EL (cell line): ENCODE results near the gene TMEM222.

Source experiments
- DNase-seq: peaks from one replicate; pipeline ENCODE4 v3.0.0-alpha.2; 2016

The TMEM222 gene

DNA sequence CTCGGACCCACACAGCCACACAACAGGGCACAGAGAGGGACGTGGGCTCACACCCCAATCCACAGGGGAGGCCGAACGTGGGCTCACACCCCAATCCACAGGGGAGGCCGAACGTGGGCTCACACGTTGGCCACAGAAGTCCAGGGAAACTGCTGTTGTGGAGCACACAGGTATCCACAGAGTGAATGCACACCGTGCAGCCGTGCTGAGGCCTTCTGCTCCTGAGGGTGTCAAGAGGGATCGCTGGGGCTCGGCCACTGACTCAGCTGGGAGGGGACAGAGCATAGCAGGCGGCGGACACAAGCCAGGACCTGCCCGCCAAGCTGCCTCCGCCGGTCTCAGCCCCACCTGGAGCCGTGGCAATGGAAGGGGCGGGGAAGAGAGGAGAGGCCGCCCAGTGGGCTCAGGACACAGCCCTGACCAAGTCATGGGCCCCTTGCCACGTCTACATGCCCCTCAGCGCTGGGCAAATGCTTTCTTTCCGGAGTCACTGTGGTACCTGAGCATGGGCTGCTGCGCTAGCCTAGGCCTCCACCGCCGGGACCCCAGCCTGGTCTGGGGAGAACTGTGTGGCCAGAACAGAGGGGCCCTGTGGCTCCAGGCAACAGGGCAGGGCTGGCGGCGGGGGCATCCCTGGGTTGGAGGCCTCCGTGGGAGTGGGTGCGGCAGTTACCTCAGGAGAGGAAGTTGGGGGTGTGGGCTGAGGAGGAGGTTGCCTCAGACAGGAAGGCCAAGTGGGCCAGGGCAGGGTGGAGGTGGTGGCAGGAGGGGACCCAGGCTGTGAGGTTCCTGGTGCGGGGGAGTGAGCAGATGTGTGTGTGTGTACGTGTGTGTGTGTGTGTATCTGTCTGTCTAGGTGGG, 21.0 kb downstream of the TMEM222 start:
- no peak for DNase-seq

DNA sequence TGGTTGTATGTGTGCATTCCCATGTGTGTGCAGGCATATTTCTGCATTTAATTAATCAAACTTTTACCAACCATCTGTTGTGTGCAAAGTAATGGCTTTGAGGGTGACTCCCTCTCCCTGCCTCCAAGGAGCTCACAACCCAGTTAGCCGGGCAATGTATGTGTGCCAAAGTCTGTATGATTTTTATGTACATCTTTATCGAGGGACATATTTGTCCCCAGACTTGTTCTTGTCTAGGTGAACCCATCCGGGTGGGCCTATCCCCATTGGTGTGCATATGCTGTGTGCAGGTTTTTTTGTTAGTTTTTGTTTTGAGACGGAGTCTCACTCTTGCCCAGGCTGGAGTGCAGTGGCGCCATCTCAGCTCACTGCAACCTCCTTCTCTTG, 21.7 kb downstream of the TMEM222 start:
- DNase-seq: no peak

DNA sequence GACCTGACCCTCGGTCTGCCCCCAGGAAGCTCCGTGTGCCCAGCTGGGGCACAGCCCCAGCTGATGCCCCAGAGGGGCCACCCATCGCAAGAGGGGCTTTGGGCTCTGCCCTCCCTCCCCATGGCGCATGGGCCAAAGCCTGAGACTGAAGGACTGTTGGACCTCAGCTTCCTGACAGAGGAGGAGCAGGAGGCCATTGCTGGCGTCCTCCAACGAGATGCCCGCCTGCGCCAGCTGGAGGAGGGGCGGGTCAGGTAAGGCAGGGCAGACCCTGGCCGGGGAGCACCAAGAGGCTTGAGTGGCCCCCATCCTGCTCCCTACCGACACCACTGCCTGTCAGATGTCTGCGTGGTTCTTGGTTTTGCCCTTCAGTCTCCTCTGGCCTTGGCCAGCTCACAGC, 23.3 kb downstream of the TMEM222 start:
- DNase-seq: no peak

DNA sequence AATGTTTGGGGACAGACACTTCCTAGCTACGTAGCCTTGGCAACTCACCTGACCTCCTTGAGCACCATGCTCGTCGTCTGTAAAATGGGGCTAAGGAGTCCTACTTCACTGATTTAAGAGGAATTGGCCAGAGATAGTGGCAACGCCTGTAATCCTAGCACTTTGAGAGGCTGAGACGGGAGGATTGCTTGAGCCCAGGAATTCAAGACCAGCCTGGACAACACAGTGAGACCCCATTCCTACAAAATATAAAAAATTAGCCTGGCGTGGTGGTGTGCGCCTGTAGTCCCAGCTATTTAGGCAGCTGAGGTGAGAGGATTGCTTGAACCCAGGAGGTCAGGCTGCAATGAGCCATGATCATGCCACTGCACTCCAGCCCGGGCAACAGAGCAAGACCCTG, 24.4 kb downstream of the TMEM222 start:
- no peak for DNase-seq

- DNase-seq: peak; percentile 37
Observed at GRCh38 chr1:27346991-27347624, 25.1 kb downstream of the TMEM222 start.

- peak; percentile 38 for DNase-seq
Observed at GRCh38 chr1:27348861-27349783, 27.2 kb downstream of the TMEM222 start.

DNA sequence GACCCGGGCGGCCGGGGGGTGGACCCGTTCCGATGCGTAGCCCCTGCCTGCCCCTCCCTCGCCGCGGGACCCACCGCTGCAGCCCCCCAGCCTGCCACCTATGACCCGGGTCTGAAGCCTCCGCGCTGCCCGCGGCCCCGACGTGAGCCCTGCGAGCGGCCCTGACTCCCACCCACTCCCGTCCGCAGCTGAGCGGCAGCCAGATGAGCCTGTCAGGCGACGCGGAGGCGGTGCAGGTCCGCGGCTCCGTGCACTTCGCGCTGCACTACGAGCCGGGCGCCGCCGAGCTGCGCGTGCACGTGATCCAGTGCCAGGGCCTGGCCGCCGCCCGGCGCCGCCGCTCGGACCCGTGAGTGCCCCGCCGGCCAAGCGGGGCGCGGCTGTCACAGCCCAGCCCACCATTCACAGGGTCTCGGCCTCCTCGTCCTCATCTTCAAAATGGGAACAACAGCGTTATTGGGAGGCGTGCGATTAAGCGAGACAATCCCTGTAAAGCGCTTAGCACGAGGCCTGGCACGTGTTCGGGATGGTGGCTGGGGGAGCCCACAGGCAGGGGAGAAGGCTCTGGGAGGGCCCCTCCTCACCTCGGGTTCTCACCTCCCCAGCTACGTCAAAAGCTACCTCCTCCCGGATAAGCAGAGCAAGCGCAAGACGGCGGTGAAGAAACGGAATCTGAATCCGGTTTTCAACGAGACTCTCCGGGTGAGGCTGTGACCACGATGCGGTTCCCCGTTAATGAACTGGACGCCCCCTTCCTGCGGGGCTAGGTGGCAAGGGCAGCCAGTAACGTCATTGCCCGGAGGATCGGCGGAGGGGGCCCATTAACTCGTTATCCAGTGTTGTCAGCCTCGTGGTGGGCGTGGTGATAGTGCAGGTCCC, 28.1 kb downstream of the TMEM222 start:
- DNase-seq: peak; percentile 68

GRCh38 chr1:27350663-27351540, 28.9 kb downstream of the TMEM222 start:
- no peak for DNase-seq

- no peak for DNase-seq
Observed at GRCh38 chr1:27351541-27352107, 29.7 kb downstream of the TMEM222 start.

DNA sequence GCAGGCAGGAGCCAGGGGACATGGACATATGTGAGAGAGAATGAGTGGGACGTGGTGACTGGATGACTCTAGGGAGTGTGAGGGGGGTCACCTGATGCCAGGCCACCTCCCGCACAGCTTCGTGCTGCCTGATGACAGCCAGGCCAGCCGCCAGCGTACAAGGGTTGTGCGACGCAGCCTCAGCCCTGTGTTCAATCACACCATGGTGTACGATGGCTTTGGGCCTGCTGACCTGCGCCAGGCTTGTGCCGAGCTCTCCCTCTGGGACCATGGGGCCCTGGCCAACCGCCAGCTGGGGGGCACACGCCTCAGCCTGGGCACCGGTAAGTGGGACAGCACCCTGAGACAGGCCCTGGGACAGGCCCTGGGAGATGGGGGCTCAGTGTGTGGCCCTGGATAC, 31.2 kb downstream of the TMEM222 start:
- DNase-seq: no peak

DNA sequence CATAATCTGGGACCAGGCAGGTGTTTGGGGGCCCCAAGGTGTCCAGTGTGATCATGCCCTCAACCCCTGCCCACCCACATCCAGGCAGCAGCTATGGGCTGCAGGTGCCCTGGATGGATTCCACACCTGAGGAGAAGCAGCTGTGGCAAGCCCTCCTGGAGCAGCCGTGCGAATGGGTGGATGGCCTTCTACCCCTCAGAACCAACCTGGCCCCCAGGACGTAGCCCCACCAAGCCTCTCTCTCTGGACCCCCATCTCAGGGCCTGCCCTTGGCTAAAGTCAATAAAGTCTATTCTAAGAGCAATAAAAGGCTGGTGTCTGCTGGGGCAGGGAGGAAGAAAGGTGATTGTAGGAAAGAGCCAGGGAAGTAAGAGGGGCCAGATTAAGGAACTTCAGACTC, 31.7 kb downstream of the TMEM222 start:
- no peak for DNase-seq

DNA sequence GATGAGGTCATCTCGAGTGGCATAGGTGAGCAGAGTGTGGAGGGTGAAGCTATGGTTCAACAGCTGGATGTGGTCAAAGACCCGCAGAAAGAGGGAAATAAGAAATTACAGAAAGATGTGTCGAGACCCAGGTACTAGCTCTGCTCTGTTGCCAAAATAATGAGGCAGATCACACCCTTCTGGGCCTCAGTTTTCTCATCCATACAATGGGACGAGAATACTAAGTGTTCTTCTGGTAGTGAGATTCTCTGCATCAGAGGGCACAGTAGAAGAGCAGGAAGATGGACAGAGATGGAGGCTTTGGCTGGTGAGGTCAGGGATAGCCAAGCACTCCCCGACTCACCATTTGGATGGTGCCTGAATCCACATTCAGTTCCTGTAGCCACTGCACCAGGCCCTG, 33.7 kb downstream of the TMEM222 start:
- DNase-seq: no peak

- DNase-seq: no peak
Observed at GRCh38 chr1:27356277-27356618, 34.3 kb downstream of the TMEM222 start.

DNA sequence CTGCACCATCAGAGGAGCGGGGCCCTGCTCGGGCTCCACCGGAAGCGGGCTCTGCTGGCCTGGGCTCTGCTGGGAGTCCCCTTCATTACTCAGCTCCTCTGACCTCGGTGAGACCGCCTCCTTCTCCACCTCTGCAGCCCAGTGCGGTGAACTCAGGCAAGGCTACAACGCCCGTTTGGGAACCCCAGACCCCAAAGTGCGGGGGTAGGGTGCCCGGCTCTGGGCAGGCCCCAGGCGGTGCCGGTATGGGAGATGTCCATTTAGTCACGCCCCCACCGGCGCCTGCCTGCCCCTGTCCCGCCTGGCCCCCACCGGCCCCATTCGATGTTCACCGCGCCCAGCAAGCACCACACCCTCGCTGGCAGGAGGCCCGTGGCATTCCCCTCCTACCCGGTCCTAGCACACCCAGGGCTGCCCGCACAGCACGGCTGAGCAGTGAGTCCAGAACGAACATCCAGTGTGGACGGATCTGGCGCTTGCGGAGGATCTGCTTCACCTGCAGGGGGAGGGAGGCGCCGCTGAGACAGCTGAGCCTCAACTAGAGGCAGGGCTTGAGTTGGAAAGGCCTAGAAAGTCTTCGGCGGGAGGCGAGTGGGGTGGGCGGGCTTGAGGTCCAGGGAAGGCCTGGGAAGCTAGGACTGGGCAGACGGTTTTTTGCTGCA, 34.8 kb downstream of the TMEM222 start:
- DNase-seq: no peak

DNA sequence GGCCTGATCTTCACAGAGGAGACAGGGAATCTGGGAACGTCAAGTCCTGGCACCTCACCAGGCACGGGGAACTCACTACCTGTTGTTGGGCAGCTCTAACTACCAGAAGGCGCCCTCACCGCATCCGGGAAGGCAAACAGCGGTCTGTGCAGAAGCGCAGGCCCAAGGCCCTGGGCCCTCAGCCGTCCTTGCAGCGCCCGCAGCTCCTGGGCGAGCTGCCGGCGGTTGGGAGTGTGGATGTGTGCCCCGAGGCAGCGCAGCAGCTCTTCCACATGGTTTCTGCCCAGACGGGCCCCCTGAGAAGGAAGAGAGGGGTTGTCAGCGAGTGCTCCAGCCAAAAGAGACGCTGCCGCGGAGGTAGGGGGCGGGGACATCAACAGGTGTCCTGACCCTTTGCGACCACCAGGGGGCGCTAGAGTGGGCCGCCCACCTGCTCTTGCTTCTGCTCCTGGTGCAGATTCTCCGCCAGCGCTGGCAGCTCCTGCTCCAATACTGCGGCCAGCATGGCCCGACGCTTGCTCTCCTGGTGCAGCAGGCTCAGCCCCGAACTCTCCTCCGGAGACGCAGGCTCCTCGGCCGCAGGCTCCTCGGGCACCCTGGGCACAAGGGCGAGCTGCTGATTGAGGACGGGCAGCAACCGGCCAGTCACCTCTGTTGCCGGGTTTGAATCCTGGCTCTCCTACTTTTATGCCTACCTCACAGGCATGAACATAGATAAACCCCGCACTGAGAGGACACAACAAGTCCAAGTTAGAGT, 35.5 kb downstream of the TMEM222 start:
- peak; percentile 35 for DNase-seq

- no peak for DNase-seq
Observed at GRCh38 chr1:27358038-27358927, 36.3 kb downstream of the TMEM222 start.

GRCh38 chr1:27358928-27359313, 37.0 kb downstream of the TMEM222 start:
- DNase-seq: no peak

GRCh38 chr1:27359822-27360158, 37.8 kb downstream of the TMEM222 start:
- DNase-seq: no peak
